HepG2 (cell line): ENCODE results near the gene PKD2L1.

Experiments
- IKZF1 ChIP-seq: fragments of 450-650 bp; IDR thresholded peaks from 2 replicates; pipeline ENCODE4 v1.7.1; 2016
- IRF1 ChIP-seq: sonication (generic); formaldehyde crosslinking; IDR thresholded peaks from 2 replicates; pipeline ENCODE4 v1.4.0; 2020; ENCODE audit warnings: low read depth, mild to moderate bottlenecking, missing genetic modification reagents
- MAZ ChIP-seq, 2 experiments: sonication (generic) in 1 of 2; formaldehyde crosslinking in 1 of 2; IDR thresholded peaks; 2 replicates each; pipeline versions ENCODE4 v1.5.0 to v1.6.1; 2012 to 2020; ENCODE audit warnings: low read depth in 2 of 2, mild to moderate bottlenecking in 2 of 2, borderline replicate concordance in 1 of 2, improper control_type of control experiment in 1 of 2, low read length in 1 of 2, missing genetic modification reagents in 1 of 2, moderate library complexity in 1 of 2

- TF ChIP-seq IRF1 (CRISPR knock-in tag): no peak
- no peak for TF ChIP-seq IKZF1
- no peak for TF ChIP-seq MAZ (IDR thresholded peaks at IDR 0.05; ENCODE audit: borderline replicate concordance, low read depth, low read length)
- TF ChIP-seq MAZ (CRISPR knock-in tag; IDR thresholded peaks at IDR 0.05; ENCODE audit: low read depth): no peak
Observed at GRCh38 chr10:100248820-100249219, 81.2 kb downstream of the PKD2L1 start.
